ENCODE results near the gene SSBP2. TPM values are rescaled to one million over a fixed set of nuclear protein-coding genes. Genes with fewer than 3 reads are reported as not detected.
A peak's percentile ranks its signal among the peaks of the same experiment; 100 is the strongest.
"Not testable (repeated sequence)": the region's sequence is repeated elsewhere in the genome, so short reads cannot be mapped to it uniquely, and the experiment has no call there.

Gene SSBP2
- total RNA-seq, 1 experiment from 2014 or later, result 0.10 TPM

DNA sequence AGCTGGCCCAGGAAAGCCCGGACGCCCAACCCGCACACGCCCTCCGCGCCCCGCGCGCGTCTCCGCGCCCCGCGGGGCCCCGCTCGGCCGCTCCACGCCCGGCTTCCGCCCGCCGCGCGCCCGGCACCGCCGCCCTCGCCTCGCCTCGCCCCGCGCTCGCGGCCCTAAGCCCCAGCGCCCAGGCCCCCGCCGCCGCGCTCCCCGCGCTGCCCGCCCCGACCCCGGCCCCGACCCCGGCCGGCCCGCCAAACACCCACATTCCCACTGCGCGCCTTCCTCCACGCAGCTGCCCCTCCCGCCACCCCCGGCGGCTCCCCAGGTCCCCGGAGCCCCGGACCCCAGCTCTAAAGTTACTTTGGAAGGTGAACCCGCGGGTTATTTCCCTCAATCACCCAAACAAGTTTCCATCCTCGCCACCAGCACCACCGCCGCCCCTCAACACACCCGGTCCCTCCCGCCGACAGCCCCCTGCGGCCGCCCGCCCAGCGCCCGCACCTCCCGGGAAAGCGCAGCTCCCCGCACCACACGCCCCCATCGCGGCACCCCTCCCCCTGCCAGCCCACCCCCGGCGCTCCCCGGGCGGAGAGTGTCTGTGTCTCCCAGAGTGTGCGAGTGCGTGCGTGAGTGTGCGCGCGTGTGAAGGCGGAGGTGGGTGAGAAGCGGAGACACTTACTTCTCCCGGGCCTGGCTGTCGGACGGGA, 439 bp downstream of the SSBP2 start:
- in situ Hi-C loops (cut with HindIII; ENCODE audit: low pct_unique_long_range_greater_than_20kb, low sequenced_read_pairs), result no loop called here
- DNase-seq (ENCODE audit: low read depth), result no peak

DNA sequence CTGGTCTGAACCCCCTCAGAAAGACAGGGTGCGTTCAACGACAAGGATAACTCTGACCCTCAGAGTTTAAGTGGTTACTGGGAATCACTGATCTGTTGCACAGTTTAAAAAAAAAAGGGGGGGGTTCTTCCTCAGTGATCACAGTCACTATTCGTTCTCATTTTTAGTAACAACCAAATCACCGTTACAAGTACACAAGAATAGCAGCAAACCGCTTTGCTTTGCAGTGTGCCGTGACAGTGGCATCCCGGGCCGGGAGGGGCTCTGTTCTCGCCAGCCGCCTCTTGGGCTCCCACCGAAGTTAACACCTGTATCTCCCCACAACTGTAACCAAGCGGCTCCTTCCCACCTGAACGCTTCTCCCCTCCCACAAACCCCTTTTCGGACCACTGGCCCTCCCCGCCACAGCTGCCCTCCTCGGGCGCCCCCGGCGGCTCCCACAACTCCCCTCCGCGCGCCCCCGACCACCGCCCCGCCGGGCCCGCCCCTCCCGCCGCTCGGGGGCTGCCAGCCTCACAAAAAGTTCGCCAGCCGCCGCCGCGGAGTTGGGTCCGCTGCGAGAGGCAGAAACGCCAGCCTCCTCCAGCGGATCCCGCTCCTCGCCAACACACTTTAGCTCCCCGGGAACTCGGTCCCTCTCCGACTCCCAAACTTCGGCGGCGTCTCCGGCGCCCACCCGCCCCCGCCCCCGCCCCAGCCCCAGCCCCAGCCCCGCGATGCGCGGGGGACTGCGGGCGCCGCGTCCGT, 1.2 kb downstream of the SSBP2 start:
- peak; percentile 28 for DNase-seq (ENCODE audit: low read depth)

DNA sequence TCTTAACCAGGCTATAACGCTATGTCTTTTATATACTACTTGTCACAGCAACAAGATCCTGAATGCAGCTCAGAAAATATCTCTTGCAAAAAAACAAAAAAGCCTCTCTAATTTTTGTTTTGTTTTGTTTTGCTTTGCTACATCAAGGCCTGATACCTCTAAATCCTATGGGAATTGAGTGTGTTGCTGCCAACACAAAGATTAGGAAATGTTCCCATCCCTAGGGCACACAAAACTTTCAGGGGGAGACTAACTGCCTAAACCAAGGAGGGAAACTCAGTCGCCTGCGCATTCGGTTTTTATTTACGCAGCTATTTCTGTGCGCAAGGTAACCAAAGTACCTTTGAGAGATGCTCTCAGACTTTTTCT, 1.7 kb downstream of the SSBP2 start:
- in situ Hi-C loops (cut with HindIII; ENCODE audit: low pct_unique_long_range_greater_than_20kb, low sequenced_read_pairs), result no loop called here
- no peak for DNase-seq (ENCODE audit: low read depth)

More for the DNA sequence above, 1.2 kb downstream of the SSBP2 start:
- in situ Hi-C loops (cut with HindIII; ENCODE audit: low pct_unique_long_range_greater_than_20kb, low sequenced_read_pairs), result no loop called here

- no peak for DNase-seq (ENCODE audit: low read depth)
- in situ Hi-C loops (cut with HindIII; ENCODE audit: low pct_unique_long_range_greater_than_20kb, low sequenced_read_pairs), result no loop called here
These were observed 2.3 kb downstream of the SSBP2 start for GRCh38 chr5:81748556-81748955.

- in situ Hi-C loops (cut with HindIII; ENCODE audit: low pct_unique_long_range_greater_than_20kb, low sequenced_read_pairs), result no loop called here
- no peak for DNase-seq (ENCODE audit: low read depth)
These were observed 3.9 kb downstream of the SSBP2 start for GRCh38 chr5:81747030-81747429.

DNA sequence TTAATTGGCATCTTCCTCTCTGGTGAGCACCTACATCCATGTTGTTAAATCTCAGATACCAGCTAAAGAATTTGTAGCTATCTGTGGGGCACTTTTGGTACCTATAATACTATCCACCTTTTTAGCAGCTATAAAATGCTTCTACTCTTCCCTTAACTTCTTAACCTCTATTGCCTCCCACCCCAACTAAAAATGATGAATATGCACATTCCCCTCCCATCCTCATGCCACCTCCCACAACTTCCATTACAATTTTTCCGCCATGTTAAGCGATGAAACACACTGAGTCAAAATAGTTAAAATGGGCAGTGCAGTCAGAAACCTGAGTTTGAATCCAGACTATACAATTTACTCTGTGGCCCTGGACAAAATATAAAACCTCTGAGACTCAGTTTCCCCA, 10.1 kb downstream of the SSBP2 start:
- in situ Hi-C loops (cut with HindIII; ENCODE audit: low pct_unique_long_range_greater_than_20kb, low sequenced_read_pairs), result no loop called here
- DNase-seq (ENCODE audit: low read depth), result no peak

DNA sequence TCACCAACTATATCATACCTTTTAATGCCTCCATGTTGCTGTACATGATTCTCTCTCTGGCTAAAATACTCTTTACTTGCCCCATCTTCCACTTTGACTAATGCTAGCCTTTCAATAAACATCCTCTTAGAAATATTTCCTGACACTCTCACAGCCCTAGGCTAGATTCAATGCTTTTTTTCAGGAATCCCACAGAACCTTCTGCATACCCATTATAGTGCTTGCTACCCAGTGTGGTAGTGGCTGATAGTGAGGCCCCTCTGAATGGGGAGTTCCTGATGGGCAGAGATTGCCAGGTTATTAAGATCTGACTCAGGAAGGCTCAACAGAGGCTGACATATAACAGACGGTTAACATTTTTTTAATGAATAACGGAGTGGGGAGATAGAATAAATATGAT, 11.6 kb downstream of the SSBP2 start:
- no peak for DNase-seq (ENCODE audit: low read depth)
- in situ Hi-C loops (cut with HindIII; ENCODE audit: low pct_unique_long_range_greater_than_20kb, low sequenced_read_pairs), result no loop called here

- in situ Hi-C loops (cut with HindIII; ENCODE audit: low pct_unique_long_range_greater_than_20kb, low sequenced_read_pairs), result no loop called here
- DNase-seq (ENCODE audit: low read depth), result no peak
These were observed 21.6 kb downstream of the SSBP2 start for GRCh38 chr5:81729276-81729675.

- in situ Hi-C loops (cut with HindIII; ENCODE audit: low pct_unique_long_range_greater_than_20kb, low sequenced_read_pairs), result no loop called here
- DNase-seq (ENCODE audit: low read depth), result no peak
These were observed 22.6 kb downstream of the SSBP2 start for GRCh38 chr5:81728301-81728700.

DNA sequence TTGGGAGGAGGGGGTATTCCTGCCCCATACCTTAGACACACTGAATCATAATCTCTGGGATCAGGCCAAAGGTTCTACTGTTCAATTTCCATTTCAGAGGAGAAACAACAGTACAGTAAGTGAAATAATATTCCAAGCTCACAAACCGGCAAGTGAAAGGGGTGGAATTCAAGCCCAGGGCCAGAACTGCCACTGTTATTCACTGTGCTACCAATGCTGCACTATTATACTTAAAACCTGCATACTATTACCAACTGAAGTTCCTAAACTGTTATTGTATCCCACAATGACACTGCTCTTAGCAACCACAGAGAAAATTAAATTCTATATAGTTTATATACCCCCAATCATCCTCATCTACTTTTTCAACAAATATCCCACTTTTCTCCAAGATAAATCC, 24.6 kb downstream of the SSBP2 start:
- DNase-seq (ENCODE audit: low read depth), result no peak
- in situ Hi-C loops (cut with HindIII; ENCODE audit: low pct_unique_long_range_greater_than_20kb, low sequenced_read_pairs), result no loop called here

DNA sequence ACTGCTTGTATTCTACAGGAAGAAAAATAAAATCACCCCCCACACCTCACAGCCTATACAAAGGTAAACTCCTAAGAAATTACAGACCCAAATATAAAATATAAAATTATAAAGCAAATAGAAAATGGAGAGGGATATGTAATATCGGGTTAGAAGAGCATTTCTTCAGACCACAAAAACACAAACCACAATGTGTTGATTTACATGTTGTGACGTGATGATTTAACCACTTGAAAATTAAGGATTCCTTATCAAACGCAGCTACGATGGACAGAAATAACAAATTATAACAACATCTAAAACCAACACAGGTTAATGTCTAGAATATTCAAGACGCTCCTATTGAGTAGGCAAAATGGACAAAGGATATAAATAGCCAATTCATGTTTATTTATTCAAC, 26.3 kb downstream of the SSBP2 start:
- no peak for DNase-seq (ENCODE audit: low read depth)
- in situ Hi-C loops (cut with HindIII; ENCODE audit: low pct_unique_long_range_greater_than_20kb, low sequenced_read_pairs), result no loop called here

DNA sequence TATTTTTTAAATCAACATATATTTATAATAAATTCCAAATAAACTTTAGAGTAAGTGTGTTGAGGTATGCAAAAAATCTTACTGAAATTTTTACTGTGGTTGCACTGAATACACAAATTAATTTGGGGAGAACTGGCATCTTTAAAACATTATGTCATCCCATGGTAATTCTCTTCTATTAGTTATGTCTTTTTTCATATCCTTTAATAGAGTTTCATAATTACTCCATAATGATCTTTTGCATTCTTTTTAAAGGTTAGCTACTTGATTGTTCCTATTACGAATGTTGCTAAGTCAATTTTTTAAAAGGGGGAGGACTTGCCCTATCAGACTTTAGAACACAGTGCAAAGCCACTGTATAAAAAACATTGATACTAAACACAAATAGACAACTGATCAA, 26.8 kb downstream of the SSBP2 start:
- in situ Hi-C loops (cut with HindIII; ENCODE audit: low pct_unique_long_range_greater_than_20kb, low sequenced_read_pairs), result no loop called here
- no peak for DNase-seq (ENCODE audit: low read depth)

DNA sequence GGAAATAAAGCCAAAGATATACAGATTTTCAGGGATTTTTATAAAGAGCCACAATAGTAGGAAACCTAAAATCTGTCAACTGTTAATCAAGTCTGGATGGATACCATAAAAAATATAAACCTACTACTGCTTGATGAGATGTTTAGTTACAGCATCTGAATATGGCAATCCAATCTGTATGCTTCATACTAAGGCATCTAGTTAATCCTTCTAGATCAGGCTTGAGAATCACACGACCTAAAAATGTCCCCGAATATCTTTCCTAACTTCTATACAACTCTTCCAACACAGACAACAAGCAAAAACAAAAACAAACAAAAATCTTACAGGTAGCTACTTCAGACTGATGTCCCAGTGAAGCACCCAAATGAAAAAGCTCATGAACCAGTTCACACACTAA, 29.8 kb downstream of the SSBP2 start:
- DNase-seq (ENCODE audit: low read depth), result no peak
- in situ Hi-C loops (cut with HindIII; ENCODE audit: low pct_unique_long_range_greater_than_20kb, low sequenced_read_pairs), result no loop called here

DNA sequence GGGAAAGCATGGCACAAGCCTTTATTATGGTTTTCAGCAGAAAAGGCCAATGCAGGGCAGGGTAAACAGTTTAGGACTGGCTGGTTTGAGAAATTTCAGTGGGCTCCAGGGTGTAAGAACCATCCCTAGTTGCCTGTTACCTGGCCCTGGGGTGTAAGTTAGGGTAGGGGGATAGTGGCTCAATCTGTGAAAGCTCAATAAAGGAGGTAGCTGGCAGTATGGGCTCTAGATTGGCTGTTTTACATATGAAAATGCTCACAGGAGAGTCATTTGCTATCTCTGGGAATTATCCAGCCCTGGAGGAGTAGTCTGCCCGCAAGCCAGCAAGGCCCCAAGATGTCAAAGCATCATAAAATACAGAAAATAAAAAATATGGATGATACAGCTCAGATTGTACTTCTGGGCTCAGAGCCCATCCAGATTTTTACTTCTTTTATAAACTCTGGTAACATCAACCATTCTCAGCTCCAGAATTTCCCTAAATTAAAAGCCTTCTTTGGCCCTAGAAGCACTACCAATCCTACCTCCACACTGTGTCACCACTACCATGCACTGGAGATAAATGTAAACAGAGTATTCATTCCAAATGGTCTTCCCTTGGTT, 31.1 kb downstream of the SSBP2 start:
- in situ Hi-C loops (cut with HindIII; ENCODE audit: low pct_unique_long_range_greater_than_20kb, low sequenced_read_pairs), result no loop called here
- DNase-seq (ENCODE audit: low read depth), result no peak

DNA sequence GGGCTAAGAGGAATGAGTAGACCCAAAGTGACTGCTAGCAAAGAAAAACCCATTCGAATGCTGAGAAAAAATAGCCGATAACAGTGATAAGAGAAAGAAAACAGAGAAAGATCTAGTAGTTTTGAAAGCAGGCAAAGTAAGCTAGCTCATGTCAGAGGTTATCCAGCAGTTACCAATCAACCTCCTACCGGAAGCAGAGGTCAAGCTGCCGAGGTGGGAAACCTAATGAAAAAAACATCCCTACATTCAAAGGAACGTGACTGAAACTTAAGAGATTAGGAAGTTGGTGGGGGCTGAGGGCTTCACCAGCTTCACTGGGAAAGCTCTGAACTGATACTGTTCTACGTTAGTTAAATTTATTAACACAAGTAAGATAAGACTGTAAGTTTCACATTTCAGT, 32.6 kb downstream of the SSBP2 start:
- DNase-seq (ENCODE audit: low read depth), result no peak
- in situ Hi-C loops (cut with HindIII; ENCODE audit: low pct_unique_long_range_greater_than_20kb, low sequenced_read_pairs), result no loop called here

- in situ Hi-C loops (cut with HindIII; ENCODE audit: low pct_unique_long_range_greater_than_20kb, low sequenced_read_pairs), result no loop called here
- no peak for DNase-seq (ENCODE audit: low read depth)
These were observed 33.0 kb downstream of the SSBP2 start for GRCh38 chr5:81717860-81718259.

DNA sequence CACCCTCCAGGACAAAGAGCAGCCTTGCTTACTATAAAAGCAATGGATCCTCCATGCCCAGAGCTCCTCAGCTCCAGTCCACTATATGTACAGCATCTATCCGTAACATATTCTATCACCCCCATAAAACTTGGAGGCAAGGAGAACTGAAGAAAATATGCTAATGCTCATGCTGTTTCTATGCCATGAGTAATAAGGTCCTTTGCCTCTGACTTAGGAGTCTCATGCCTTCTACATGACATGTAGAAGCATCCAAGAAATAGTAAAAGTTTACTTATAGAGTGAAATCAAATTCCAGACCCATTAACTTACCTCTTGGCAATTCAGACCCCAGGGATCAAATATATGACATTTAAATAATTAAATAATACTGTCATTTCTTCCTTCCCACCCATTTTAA, 33.7 kb downstream of the SSBP2 start:
- DNase-seq (ENCODE audit: low read depth), result no peak
- in situ Hi-C loops (cut with HindIII; ENCODE audit: low pct_unique_long_range_greater_than_20kb, low sequenced_read_pairs), result no loop called here

- in situ Hi-C loops (cut with HindIII; ENCODE audit: low pct_unique_long_range_greater_than_20kb, low sequenced_read_pairs); DNase-seq (ENCODE audit: low read depth): not testable (repeated sequence)
These were observed 36.8 kb downstream of the SSBP2 start for GRCh38 chr5:81714076-81714475.

- DNase-seq (ENCODE audit: low read depth), result no peak
- in situ Hi-C loops (cut with HindIII; ENCODE audit: low pct_unique_long_range_greater_than_20kb, low sequenced_read_pairs), result no loop called here
These were observed 42.0 kb downstream of the SSBP2 start for GRCh38 chr5:81708889-81709288.

GRCh38 chr5:81703840-81704239, 47.1 kb downstream of the SSBP2 start:
- in situ Hi-C loops (cut with HindIII; ENCODE audit: low pct_unique_long_range_greater_than_20kb, low sequenced_read_pairs), result no loop called here
- no peak for DNase-seq (ENCODE audit: low read depth)
